NCI-H1092 (cell line): ENCODE data around the gene SAMD8.
A peak's percentile ranks its signal among the peaks of the same experiment; 100 is the strongest.

Experiments
- DNase-seq: peaks from one replicate; lab custom pipeline; 2025; lab: John Stamatoyannopoulos, UW

Gene SAMD8

GRCh38 chr10:75223507-75223906 is 112.1 kb downstream of the SAMD8 start:
- no peak for DNase-seq

DNA sequence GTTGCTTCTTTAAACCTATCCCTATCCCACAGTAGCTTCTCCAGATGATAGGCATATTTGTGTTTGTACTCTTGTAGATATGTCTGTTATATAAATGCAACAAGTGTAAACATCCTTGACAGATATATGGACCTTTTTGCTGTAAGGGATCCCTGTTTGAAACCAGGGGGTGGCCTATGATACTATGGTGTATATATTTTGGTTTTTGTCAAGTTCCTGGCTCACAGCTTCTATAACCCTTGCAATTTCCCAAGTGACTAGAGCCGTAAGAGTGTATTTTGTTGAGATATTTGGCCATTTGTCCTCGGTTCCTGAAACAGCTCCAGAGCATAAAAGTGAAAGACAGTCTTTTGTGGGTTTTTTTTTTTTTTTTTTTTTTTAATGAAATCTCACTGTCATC is 114.6 kb downstream of the SAMD8 start:
- no peak for DNase-seq

DNA sequence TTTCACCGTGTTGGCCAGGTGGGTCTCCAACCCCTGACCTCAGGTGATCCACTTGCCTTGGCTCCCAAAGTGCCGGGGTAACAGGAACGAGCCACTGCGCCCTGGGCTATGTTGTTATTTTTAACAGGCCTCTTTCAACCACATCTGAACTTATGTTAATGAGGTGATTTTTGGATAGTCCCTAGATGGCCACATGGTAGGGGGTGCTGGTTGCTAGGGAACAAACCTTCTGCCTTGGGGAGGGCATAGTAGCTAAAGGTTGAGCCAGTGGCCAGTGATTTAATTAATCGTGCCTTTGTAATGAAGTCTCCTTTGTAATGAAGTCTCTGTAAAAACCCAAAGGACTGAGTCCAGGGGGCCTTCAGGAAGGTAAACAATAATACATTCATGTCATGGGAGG is 115.2 kb downstream of the SAMD8 start:
- DNase-seq = no peak

- no peak for DNase-seq
Measured at GRCh38 chr10:75228278-75228677, 116.8 kb downstream of the SAMD8 start.

DNA sequence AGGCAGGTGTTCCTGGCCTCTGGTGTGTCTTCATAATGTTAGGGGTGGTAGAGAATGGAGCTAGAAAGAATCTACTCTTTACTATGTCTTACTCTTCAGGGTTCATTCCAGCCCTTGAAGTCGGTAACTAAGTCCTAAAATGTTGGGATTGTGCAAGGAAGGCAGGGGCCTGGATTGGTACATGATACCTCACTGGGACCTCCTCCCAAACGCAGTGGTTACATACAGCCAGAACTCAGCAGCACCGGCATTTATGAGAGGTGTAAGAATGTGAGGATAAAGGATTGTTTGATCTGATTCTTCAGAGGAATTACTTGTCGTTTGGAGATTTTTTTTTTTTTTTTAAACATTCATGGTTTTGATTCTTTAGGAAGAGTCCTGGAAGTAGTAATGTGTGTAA is 117.4 kb downstream of the SAMD8 start:
- DNase-seq = no peak

GRCh38 chr10:75229971-75230370 is 118.5 kb downstream of the SAMD8 start:
- DNase-seq = no peak

- DNase-seq = peak; percentile 62
Measured at GRCh38 chr10:75230600-75231038, 119.2 kb downstream of the SAMD8 start.
